ENCODE measurements around the gene TMEM145. TPM values are rescaled to one million over a fixed set of nuclear protein-coding genes. Genes with fewer than 3 reads are reported as not detected.

Gene TMEM145
- total and polyA plus RNA-seq, 9 of the 15 experiments (the other 6 are each of a cell fraction or from before 2014, with no cell fraction given): 0.80 to 5.5 (median 1.9) TPM; not detected in 3

DNA sequence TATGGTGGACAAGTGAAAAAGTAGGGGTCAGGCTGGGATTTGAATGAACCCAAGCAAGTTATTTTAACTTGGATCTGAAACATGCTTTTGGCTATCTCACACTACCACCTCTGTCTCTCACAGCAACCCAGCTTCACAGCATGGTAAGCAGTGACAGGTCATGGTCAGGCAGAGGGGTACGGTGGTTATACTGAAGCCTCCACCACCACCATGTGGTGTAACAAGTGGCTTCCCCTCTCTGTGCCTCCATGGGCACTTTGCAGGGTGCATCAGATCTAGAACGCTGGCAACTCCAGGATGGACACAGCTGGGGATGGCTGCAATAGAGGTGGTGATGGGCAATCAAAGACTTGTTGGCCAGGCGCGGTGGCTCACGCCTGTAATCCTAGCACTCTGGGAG lies 739 bp upstream of the TMEM145 start (continued):
- TF ChIP-seq MECOM (CRISPR knock-in tag; IDR thresholded peaks at IDR 0.05): no peak

DNA sequence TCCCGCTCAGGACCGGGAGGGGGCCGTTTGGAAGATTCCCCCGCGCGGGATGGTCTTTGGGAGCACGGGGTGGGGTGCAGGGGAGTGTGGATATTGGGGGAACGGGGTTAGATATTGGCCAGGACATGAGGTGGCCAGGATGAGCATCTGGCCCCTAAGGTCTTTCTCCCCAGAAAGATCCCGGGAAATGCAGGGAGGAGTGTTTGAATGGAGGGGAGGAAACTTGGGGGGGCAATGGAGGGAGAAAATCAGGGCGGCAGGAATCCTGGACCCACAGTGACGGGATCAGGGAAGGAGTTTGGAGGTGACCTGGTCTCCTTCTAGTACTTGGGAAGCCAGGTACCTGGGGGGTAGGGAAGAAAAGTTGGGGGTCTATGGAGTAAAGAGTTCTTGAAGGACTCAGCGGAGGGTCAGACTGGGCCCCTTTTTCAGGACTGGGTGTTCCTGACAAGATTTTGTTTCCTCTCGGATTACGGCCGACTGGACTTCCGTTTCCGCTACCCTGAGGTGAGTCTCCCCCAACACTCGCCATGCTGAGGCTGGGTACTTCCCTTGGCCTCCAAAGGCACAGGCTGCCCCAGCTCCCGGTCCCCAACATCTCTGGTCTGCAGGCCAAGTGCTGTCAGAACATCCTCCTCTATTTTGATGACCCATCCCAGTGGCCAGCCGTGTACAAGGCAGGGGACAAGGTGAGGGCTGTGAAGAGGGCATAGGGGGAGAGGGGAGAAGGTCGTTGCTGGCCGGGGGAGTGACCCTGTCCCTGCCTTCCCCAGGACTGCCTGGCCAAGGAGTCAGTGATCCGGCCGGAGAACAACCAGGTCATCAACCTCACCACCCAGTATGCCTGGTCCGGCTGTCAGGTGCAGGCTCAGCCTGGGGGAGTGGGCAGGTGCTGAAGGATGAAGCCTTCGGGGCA lies 989 bp downstream of the TMEM145 start:
- Histone ChIP-seq H4K20me1 (replicated peaks; ENCODE audit: control insufficient read depth, insufficient read depth, low read length) (no peaks in the 10 kb centered on the region), H3K27ac (ENCODE audit: extremely low read depth, low read depth, low read length) (no peak overlapping the region), H3K4me2 (ENCODE audit: insufficient read depth, low read length) (peak overlapping the region; percentile 72; the same call in 1 of the 2 replicates), H2AFZ (ENCODE audit: low read depth, low read length) (no peak overlapping the region), H3K36me3 (ENCODE audit: control insufficient read depth, insufficient read depth, low read length) (no peaks in the 10 kb centered on the region), H3K27me3 (ENCODE audit: control insufficient read depth in 2 of 2, insufficient read depth in 2 of 2, low read length in 2 of 2) (no peaks in the 10 kb centered on the region), H3K9me3 (replicated peaks; ENCODE audit: control insufficient read depth, insufficient read depth, low read depth, low read length) (no peaks in the 10 kb centered on the region), H3K9ac (ENCODE audit: insufficient read depth in 1 of 2, low read depth in 2 of 2, low read length in 2 of 2) (peak overlapping the region in 1 of 2 experiments; percentile 88; a peak in 2 of 4 replicates), H3K4me3 (peak overlapping the region; percentile 51; the same call in 1 of the 2 replicates), H3K4me1 (replicated peaks in 1 of 2; ENCODE audit: control insufficient read depth in 2 of 2, insufficient read depth in 2 of 2, low read length in 2 of 2) (peaks cover 15 to 53% of the 10 kb centered on the region in 2 experiments; a peak in 3 of 5 replicates), H3K9me1 (ENCODE audit: control insufficient read depth, insufficient read depth, low read length) (no peaks in the 10 kb centered on the region), H3K79me2 (ENCODE audit: control insufficient read depth, insufficient read depth, low read length) (no peaks in the 10 kb centered on the region)
- FAIRE-seq (no peak), ATAC-seq (no peak), DNase-seq (ENCODE audit: extremely low read depth in 1 of 4, low spot score in 3 of 4) (no peak)
- CTCF ChIA-PET (ENCODE audit: low intra/inter-chr PET ratio): interaction anchor here (0.9 kb wide), 1 partner anchor 11 kb away, joined by 4 read pairs; no protein-coding TSS in a partner anchor
- POLR2A ChIA-PET: interaction anchor here (0.6 to 1.0 kb wide), 3 partner anchors 11 to 338 kb away, joined by 3 to 4 read pairs (median 3); partner anchors contain the start of gene PAFAH1B3
- BruUV-seq (replicated peaks): no TSS peak
- in situ Hi-C loops (cut with MboI): no loop called here
- intact Hi-C loops (cut with micrococcal nuclease): no loop called here
- WGBS (ENCODE audit: insufficient coverage, low coverage, missing lambda C conversion rate): 24% methylated on average over 23 of the region's 26 CpGs
- TF ChIP-seq, protein P1, sequence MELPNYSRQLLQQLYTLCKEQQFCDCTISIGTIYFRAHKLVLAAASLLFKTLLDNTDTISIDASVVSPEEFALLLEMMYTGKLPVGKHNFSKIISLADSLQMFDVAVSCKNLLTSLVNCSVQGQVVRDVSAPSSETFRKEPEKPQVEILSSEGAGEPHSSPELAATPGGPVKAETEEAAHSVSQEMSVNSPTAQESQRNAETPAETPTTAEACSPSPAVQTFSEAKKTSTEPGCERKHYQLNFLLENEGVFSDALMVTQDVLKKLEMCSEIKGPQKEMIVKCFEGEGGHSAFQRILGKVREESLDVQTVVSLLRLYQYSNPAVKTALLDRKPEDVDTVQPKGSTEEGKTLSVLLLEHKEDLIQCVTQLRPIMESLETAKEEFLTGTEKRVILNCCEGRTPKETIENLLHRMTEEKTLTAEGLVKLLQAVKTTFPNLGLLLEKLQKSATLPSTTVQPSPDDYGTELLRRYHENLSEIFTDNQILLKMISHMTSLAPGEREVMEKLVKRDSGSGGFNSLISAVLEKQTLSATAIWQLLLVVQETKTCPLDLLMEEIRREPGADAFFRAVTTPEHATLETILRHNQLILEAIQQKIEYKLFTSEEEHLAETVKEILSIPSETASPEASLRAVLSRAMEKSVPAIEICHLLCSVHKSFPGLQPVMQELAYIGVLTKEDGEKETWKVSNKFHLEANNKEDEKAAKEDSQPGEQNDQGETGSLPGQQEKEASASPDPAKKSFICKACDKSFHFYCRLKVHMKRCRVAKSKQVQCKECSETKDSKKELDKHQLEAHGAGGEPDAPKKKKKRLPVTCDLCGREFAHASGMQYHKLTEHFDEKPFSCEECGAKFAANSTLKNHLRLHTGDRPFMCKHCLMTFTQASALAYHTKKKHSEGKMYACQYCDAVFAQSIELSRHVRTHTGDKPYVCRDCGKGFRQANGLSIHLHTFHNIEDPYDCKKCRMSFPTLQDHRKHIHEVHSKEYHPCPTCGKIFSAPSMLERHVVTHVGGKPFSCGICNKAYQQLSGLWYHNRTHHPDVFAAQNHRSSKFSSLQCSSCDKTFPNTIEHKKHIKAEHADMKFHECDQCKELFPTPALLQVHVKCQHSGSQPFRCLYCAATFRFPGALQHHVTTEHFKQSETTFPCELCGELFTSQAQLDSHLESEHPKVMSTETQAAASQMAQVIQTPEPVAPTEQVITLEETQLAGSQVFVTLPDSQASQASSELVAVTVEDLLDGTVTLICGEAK (IDR thresholded peaks at IDR 0.05): 0 out of 2 replicates have a peak, but pooled peaks have one; percentile 0
- TF ChIP-seq, protein P1 (CRISPR knock-in tag; IDR thresholded peaks at IDR 0.05): no peak
- TF ChIP-seq, protein P2, sequence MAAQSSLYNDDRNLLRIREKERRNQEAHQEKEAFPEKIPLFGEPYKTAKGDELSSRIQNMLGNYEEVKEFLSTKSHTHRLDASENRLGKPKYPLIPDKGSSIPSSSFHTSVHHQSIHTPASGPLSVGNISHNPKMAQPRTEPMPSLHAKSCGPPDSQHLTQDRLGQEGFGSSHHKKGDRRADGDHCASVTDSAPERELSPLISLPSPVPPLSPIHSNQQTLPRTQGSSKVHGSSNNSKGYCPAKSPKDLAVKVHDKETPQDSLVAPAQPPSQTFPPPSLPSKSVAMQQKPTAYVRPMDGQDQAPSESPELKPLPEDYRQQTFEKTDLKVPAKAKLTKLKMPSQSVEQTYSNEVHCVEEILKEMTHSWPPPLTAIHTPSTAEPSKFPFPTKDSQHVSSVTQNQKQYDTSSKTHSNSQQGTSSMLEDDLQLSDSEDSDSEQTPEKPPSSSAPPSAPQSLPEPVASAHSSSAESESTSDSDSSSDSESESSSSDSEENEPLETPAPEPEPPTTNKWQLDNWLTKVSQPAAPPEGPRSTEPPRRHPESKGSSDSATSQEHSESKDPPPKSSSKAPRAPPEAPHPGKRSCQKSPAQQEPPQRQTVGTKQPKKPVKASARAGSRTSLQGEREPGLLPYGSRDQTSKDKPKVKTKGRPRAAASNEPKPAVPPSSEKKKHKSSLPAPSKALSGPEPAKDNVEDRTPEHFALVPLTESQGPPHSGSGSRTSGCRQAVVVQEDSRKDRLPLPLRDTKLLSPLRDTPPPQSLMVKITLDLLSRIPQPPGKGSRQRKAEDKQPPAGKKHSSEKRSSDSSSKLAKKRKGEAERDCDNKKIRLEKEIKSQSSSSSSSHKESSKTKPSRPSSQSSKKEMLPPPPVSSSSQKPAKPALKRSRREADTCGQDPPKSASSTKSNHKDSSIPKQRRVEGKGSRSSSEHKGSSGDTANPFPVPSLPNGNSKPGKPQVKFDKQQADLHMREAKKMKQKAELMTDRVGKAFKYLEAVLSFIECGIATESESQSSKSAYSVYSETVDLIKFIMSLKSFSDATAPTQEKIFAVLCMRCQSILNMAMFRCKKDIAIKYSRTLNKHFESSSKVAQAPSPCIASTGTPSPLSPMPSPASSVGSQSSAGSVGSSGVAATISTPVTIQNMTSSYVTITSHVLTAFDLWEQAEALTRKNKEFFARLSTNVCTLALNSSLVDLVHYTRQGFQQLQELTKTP (IDR thresholded peaks at IDR 0.05; ENCODE audit: low read depth in 1 of 2, partially characterized antibody in 2 of 2): peak in 1 of 2 experiments; percentile 1
- no peak for TF ChIP-seq ARID2 (IDR thresholded peaks at IDR 0.05)

Measured in K562 (cell line).